Mucosa of gallbladder (tissue), 1 donor: ENCODE measurements around the gene AP2A1. TPM values are rescaled to one million over a fixed set of nuclear protein-coding genes. Genes with fewer than 3 reads are reported as not detected.
"Not testable (repeated sequence)": the region's sequence is repeated elsewhere in the genome, so short reads cannot be mapped to it uniquely, and the experiment has no call there.

ENCODE experiments used
- DNase-seq: peaks from one replicate; pipeline ENCODE4 v3.0.0-alpha.2; 2020; ENCODE audit warnings: low spot score
- total RNA-seq: library from RNA; stranded (reverse); gene quantifications from one replicate; pipeline ENCODE4 v1.2.1, GENCODE V29; 2021
- donor health status: DM: no; HTN: no; CAD: no.

AP2A1 gene
- total RNA-seq, 1 donor from 2014 or later: 76.3 TPM

DNA sequence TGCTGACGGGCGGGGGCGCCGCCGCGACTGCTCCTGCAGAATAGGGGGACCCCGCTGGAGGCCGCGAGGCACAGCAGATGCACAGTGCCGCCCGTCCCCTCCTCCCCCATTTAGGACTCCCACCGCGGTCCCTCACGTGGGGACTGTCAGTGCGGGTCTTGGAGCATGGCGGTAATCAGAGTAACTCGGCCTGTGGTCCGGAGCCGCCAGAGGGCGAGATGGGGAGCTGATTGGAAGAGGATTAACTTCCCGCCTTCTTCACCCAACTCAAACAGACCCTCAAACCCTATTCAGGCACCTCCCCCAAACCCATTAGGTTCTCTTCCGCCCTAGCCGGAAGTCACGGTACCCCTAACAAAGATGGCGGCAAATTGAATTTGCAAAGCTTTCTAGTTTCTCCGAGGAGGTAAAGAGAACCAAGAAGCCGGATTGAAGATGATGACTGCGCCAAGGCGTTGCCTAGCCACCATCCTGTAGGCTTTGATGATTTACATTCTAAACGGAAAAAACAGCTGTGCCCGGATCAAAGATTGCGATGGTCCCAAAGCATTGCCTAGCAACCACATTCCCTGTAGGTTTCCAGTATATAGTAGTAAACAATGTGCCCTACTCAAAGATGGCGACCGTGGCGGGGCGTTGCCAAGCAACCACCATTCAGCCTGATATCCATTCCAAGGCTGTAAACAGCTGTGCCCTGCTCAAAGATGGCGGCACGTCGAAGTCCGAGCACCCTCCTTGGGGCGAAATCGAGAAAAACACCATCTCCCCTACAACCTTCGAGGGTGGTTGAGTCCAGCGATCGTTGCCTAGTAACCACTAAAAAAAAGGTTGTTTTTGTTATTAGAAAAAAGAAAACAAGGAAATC, 46.4 kb downstream of the AP2A1 start, which contains the start of gene FUZ:
TSS of gene FUZ (minus strand) at position 296 of the 865 bp plus-strand sequence. CDS start at position 110, 186 bp downstream.
- DNase-seq: peak; percentile 99

DNA sequence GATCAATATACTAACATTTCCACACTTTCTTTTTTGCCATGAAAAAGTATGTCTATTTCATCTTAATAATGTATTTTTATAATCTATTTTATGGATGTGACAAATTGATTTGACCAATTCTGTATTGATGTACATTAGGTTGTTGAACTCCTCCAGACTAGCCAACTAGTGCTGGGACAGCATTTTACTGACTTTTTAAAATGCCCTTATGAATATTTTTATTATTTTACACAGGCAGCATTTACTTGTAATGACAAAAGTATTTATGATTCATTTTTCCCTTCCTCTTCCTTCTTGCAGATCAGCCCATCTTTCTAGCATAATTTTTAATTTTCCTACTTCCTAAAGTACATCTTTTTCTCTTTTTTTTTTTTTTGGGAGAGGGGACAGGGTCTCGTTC, 47.2 kb downstream of the AP2A1 start:
- DNase-seq: no peak

DNA sequence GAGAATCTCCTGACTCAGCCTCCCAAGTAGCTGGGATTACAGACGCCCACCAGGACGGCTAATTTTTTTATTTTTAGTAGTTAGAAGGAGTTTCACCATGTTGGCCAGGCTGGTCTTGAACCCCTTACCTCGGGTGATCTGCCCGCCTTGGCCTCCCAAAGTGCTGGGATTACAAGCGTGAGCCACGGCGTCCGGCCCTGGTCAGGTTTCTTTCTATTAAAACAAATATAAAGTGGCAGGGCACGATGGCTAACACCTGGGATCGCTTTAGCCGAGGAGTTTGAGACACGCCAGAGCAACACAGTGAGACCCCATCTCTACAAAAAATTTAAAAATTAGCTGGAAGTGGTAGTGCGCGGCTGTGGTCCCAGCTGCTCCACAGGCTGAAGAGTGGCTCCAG, 49.8 kb downstream of the AP2A1 start:
- no peak for DNase-seq

DNA sequence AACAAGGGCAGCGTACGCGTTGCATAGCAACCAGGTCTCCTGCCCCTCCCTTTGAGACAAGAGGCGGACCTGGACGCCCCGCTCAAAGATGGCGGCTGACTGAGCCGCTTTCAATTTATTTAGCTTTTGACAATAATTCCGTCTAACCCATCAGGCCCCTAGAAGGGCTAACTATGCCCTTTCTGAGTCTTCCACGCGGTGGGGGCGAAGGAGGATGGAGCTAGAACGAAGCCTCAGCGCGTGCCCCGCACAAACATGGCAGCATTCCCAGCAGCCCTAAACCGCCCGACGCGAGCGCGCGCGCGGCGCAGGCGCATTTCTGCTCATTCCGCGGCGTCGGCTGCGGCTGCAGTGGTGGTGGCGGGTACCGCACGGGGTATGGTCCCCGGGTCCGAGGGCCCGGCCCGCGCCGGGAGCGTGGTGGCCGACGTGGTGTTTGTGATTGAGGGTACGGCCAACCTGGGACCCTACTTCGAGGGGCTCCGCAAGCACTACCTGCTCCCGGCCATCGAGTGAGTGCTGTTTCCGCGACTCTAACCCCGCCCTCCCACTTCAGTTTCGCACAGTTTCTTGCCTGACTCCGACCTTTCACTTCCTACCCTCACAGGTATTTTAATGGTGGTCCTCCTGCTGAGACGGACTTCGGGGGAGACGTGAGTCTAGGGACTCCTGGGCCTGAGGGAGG, 51.3 kb downstream of the AP2A1 start, which contains the start of gene MED25:
TSS of gene MED25 (plus strand) at position 326 of the 685 bp plus-strand sequence. CDS start at position 379, 53 bp downstream.
- DNase-seq: peak; percentile 89

DNA sequence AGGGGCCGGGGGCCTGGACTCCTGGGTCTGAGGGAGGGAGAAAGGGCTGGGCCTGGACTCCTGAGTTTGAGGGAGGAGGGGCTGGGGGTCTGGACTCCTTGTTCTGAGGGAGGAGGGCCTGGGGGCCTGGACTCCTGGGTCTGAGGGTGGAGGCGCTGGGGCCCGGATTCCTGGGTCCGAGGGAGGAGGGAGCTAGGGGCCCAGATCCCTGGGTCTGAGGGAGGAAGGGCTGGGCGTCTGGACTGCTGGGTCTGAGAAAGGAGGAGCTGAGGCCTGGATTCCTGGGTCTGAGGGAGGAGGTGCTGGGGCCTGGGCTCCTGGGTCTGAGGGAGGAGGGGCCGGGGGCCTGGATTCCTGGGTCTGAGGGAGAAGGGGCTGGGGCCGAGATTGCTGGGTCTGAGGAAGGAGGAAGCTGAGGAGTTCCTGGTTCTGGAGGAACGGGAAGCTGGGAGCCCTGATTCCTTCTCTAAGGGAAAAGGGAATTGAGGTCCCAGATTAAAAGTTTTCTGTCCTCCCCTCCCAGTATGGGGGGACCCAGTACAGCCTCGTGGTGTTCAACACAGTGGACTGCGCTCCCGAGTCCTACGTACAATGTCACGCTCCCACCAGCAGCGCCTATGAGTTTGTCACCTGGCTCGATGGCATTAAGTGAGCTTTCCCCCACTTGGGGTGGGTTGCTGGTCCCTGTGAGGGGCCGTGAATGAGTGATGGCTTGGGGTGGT, 52.0 kb downstream of the AP2A1 start:
- no peak for DNase-seq

DNA sequence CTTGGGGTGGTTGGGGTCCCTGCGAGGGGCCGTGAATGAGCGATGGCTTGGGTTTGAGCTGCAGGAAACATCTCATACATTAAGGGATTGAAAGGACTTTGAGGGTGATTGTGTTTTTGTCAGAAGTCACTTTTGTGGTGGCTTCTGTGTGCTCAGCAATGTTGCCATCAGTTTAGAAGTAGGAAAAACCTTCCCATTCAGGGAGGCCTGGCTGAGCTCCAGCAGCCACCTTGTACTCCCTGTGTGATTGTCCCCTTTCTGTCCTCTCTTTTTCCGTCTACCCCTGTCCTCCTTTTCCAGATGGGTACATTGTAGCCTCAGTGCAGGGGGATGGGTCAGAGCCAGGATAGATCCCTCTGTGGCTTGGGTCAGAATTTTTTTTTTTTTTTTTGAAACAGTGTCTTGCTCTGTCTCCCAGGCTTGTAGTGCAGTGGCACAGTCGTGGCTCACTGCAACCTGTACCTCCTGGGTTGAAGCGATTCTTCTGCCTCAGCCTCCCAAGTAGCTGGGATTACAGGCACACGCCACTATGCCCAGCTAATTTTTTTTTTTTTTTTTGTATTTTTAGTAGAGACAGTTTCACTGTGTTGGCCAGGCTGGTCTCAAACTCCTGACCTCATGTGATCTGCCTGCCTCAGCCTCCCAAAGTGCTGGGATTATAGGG, 52.8 kb downstream of the AP2A1 start:
- DNase-seq: not testable (repeated sequence)

DNA sequence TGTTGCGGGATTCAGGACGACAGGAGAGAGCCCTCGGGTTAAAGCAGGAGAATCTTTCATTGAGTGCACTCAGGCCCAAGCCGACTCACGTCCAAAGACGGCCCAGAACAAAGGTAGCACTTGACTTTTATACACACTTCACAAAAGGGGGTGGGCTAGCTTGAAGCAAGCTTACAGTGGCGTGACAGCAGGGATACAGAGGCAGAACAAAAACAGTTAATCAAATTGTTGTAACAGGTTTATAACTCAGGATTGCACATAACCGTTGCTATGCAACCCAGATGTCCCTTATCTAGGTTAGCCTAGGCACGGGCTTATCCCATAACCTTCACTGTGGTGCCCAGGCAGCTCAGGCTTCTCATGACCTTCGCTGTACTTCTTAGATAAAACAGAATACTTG, 53.3 kb downstream of the AP2A1 start:
- no peak for DNase-seq

DNA sequence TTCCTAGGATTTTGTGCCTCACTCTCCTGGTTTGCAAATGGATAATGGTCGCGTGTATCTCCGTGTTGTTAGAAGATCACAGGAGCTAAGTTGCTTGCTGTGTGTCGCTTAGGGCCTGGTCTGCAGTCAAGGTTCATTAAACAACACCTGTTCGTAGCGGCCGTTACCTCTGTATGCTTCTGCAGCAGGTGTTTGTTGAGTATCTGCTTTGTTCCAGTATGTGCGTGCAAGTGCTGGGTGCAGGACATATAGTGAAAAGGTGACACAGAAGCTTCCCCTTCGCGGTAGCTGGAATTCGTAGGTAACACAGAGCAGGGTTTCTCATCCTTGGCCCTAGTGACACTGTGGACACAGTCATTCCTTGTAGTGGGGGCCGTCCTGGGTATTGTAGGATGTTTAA, 56.7 kb downstream of the AP2A1 start:
- DNase-seq: no peak

DNA sequence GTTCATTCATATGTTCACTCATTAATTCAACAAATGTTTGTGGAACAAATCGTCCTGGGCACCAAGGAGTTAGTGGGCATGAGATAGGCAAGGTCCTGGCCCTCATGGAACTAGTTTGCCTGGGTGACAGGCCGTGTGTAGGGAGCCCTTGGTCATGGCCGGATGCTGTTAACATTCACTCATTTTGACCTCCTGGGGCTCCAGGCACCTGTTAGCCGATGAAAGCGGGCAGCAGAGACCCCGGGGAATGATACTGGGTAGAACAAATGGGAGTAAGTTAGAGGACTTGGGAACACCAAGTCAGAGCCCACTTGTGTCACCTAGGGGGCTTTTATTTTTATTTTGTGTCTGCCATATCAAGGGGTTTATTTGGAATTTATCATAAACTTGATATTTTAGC, 57.9 kb downstream of the AP2A1 start:
- no peak for DNase-seq

DNA sequence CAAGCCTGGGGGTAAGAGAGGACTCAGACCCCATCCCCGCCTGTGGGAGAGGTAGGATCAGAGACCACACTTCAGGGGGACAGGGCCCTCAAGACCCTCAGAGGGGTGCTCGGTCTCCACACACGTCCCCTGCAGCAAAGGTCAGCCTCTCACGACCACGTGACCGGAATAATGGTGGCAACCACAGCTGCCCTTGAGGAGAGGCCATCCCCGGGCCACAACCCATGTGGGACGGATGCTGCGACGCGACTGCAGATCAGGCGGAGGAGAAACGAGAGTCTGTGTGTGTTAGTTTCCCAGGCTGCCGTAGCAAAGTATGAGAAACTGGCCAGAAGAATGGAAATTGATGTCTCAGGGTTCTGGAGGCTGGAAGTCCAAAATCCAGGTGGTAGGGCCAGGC, 60.2 kb downstream of the AP2A1 start:
- DNase-seq: no peak

DNA sequence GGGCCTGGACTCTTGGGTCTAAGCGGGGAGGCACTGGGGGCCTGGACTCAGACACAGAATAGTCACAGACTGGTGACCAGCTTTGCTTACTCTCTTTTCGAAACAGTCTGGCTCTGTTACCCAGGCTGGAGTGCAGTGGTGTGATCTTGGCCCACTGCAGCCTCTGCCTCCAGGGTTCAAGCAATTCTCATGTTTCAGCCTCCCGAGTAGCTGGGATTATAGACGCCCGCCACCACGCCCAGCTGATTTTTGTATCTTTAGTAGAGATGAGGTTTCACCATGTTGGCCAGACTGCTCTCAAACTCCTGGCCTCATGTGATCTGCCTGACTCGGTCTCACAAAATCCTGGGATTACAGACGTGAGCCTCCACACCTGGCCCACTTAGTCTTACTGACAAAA, 62.4 kb downstream of the AP2A1 start:
- DNase-seq: no peak

DNA sequence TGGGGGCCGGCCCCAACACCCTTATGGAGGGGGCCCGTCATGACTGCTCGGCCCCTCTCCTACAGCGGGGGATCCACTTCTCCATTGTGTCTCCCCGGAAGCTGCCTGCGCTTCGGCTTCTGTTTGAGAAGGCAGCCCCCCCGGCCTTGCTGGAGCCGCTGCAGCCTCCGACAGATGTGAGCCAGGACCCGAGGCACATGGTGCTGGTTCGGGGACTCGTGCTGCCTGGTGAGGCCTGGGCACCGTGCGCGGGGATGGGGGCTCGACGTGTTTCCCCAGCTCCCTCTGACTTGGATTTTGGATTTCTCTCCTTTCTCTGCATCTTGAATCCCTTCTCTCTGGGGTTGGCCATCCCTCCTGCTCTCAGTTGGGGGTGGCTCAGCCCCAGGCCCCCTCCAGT, 62.9 kb downstream of the AP2A1 start:
- no peak for DNase-seq

DNA sequence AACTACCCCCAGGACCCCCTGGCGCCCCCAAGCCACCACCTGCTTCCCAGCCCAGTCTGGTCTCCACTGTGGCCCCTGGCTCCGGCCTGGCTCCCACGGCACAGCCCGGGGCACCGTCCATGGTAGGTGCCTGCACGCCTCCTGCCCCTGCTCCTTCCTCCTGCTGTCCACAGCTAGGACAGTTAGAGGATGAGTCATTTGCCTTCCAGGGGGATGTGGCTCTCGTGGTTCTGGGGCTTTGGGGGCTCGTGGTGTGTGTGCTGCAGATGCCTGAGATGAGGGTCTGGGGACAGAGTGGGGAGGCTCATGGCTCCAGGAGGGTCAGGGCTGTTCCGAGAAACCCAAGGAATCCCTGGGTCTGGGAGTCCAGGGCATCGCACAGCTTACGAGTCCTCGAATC, 64.0 kb downstream of the AP2A1 start:
- DNase-seq: no peak

DNA sequence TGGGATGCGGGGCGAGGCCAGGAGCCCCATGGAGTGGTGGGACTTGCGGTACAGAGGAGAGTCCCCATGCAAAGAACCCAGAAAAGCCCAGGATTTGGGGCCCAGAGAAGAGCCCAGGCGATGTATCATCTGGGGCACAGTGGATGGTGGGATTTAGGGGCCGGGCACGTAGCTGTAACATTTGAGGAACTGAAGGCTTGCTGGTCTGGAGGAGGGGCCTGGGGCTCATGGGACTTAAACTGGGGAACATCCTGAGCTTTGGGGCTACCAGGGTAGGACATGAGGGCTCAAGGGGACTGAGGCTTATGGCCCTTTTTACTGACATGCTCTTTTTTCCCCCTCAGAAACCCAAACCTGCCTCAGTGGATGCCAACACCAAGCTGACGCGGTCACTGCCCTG, 64.8 kb downstream of the AP2A1 start:
- DNase-seq: no peak

DNA sequence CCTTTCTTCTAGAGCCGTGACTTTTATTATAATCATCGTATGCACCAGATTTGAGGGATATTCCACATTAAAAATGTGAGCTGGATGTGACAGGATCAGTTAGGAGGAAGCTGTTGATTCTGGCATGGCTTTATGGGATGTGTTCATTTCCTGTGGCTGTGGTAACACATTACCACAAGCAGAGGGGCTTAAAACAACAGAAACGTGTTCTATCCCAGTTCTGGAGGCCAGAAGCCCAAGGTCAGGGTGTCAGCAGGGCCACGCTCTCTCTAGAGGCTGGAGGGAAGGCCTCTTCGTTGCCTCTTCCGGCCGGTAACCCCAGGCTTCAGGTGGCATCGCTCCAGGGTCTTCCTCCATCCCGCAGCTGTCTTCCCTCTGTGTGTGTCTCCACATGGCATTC, 65.8 kb downstream of the AP2A1 start:
- no peak for DNase-seq

DNA sequence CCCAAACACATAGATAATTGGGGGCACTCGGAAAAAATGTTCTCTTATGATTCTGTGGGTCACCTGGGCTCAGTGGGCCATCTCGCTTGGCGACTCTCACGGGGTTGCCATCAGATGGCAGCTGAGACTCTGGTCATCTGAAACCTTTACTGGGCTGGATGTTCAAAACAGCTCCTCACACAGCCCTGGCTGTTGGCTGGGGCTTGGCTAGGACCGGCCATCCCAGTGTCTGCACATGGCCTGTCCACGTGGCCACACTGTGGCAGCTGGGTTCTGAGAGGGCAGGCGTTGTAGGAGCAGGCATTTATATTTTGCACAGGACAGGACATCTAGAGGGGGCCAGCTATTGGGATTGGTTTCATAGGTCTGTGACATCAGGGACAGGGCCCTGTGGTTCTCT, 66.8 kb downstream of the AP2A1 start:
- no peak for DNase-seq

DNA sequence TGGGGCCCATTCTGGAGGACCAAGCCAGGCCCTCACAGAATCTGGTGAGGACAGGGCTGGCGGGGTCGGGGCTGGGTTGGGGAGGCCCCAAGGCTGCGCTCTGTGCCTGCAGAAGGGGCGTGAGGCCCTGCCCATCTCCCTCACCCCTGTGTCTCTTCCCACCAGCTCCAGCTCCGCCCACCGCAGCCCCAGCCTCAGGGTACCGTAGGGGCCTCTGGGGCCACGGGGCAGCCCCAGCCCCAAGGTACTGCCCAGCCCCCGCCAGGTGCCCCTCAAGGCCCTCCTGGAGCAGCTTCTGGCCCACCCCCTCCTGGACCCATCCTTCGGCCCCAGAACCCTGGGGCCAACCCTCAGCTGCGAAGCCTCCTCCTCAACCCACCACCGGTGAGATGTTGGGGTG, 68.8 kb downstream of the AP2A1 start:
- DNase-seq: no peak

DNA sequence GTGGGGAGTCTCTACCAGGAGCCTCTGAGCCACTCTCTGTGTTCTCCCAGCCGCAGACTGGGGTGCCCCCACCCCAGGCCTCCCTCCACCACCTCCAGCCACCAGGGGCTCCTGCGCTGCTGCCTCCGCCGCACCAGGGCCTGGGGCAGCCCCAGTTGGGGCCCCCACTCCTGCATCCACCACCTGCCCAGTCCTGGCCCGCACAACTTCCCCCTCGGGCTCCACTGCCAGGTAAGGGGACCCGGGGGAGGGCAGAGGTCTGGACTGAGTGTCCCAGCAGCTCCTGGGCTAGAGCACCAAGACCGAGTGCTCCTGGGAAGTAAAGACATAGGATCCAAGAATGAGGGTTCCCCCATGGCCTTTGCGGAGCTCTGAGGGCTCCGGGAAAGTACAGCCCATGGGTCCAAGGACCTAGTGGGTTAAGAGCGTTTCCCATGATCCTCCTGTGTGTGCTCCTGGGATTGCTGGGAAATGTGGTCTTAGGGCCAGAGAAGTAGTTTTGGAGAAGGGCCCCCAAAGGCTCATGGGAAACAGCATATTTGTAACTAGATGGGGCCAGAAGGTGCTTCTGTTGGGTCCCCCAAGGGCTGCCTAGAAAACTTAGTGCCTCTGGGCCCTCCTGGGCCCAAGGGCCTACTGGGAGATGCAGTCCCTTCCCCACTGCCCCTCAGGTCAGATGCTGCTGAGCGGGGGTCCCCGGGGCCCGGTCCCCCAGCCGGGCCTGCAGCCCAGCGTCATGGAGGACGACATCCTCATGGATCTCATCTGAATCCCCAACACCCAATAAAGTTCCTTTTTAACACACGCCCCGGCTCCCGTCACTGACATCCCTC, 69.6 kb downstream of the AP2A1 start:
- DNase-seq: no peak

DNA sequence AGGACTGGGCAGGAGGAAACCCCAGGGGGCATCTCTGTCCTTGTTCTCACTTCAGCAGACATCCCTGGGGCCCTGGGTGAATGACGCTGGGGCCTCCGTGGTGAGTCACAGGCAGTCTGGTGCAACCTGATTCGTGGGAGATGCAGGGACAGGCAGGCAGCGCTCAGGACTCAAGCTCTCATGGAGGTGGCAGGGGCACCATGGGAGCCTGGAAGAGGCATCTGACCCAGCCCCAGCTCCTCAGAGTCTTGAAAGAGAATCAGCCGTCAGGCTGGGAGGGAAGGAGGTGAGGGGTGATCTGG, 70.2 kb downstream of the AP2A1 start:
- no peak for DNase-seq

DNA sequence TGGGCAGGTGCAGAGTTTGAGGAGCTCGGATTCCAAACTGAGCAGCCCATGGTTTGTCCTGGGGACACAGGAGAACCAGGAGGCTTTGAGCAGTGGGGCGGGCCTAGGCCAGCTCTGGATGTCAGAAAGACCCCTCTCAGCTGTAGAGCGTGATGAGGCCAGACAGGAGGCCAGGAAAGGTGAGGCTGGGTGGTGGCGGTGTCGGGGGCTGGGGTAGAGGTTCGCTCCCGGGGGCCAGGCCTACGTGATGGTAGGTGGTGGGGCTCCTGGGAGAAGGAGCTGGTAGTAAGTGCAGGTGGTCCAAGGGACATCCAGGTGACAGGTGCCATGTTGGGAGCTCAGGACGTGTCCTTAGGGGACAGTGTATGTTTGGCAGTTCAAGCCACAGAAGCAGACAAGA, 70.6 kb downstream of the AP2A1 start:
- DNase-seq: no peak
